ENCODE data around the gene TSPOAP1. TPM values are rescaled to one million over a fixed set of nuclear protein-coding genes. Genes with fewer than 3 reads are reported as not detected.
A peak's percentile ranks its signal among the peaks of the same experiment; 100 is the strongest.

TSPOAP1 gene
- total RNA-seq, 2 donors from 2014 or later = 6.1 to 7.9 TPM

GRCh38 chr17:58363457-58364185 lies 35.0 kb upstream of the TSPOAP1 start:
- DNase-seq (no peak), ATAC-seq (no peak)
- intact Hi-C loops (cut with DNase I, micrococcal nuclease) = no loop called here

- intact Hi-C loops (cut with DNase I, micrococcal nuclease) = no loop called here
- no peak for DNase-seq
- ATAC-seq = no peak
These were observed 33.9 kb upstream of the TSPOAP1 start for GRCh38 chr17:58362368-58363014.

- ATAC-seq (no peak), DNase-seq (no peak)
- intact Hi-C loops (cut with DNase I, micrococcal nuclease) = no loop called here
These were observed 31.9 kb upstream of the TSPOAP1 start for GRCh38 chr17:58360296-58361063.

GRCh38 chr17:58358408-58359172 lies 30.0 kb upstream of the TSPOAP1 start:
- intact Hi-C loops (cut with DNase I, micrococcal nuclease) = no loop called here
- no peak for ATAC-seq

GRCh38 chr17:58357312-58358297 lies 29.0 kb upstream of the TSPOAP1 start:
- intact Hi-C loops (cut with DNase I, micrococcal nuclease) = no loop called here
- ATAC-seq (no peak), DNase-seq (no peak)

More at GRCh38 chr17:58358408-58359172, 30.0 kb upstream of the TSPOAP1 start:
- DNase-seq = no peak

GRCh38 chr17:58356231-58356630 lies 27.6 kb upstream of the TSPOAP1 start:
- intact Hi-C loops (cut with DNase I, micrococcal nuclease) = no loop called here
- DNase-seq (no peak), ATAC-seq (no peak)

GRCh38 chr17:58354541-58355216 lies 26.1 kb upstream of the TSPOAP1 start:
- intact Hi-C loops (cut with DNase I, micrococcal nuclease) = no loop called here
- ATAC-seq (no peak), DNase-seq (no peak)

- DNase-seq (no peak), ATAC-seq (no peak)
- intact Hi-C loops (cut with DNase I, micrococcal nuclease) = no loop called here
These were observed 24.8 kb upstream of the TSPOAP1 start for GRCh38 chr17:58353389-58353825.

GRCh38 chr17:58352596-58353388 lies 24.2 kb upstream of the TSPOAP1 start:
- DNase-seq = peak; percentile 57 to 61
- peak; percentile 52 for ATAC-seq
- intact Hi-C loops (cut with DNase I, micrococcal nuclease) = no loop called here

- peak; percentile 92 to 93 for DNase-seq
- intact Hi-C loops (cut with DNase I, micrococcal nuclease) = no loop called here
These were observed 23.4 kb upstream of the TSPOAP1 start, which contains the start of gene SUPT4H1 for GRCh38 chr17:58351831-58352595. Gene SUPT4H1 (minus strand): TSS chr17:58352201. CDS start chr17:58352135, 66 bp downstream.

GRCh38 chr17:58351182-58351581 lies 22.6 kb upstream of the TSPOAP1 start:
- no peak for ATAC-seq
- no peak for DNase-seq
- intact Hi-C loops (cut with DNase I, micrococcal nuclease) = no loop called here

More at GRCh38 chr17:58351831-58352595, 23.4 kb upstream of the TSPOAP1 start, which contains the start of gene SUPT4H1:
- peak; percentile 92 for ATAC-seq

- intact Hi-C loops (cut with DNase I, micrococcal nuclease) = no loop called here
- DNase-seq (no peak), ATAC-seq (no peak)
These were observed 19.4 kb upstream of the TSPOAP1 start for GRCh38 chr17:58348038-58348437.

- intact Hi-C loops (cut with DNase I, micrococcal nuclease) = no loop called here
- no peak for ATAC-seq
These were observed 16.9 kb upstream of the TSPOAP1 start for GRCh38 chr17:58345500-58345899.

GRCh38 chr17:58344791-58345157 lies 16.2 kb upstream of the TSPOAP1 start:
- intact Hi-C loops (cut with DNase I, micrococcal nuclease) = no loop called here
- peak in 1 of 2 donors; percentile 22 for DNase-seq
- peak; percentile 50 for ATAC-seq

More at GRCh38 chr17:58345500-58345899, 16.9 kb upstream of the TSPOAP1 start:
- no peak for DNase-seq

- ATAC-seq (peak; percentile 52), DNase-seq (peak in 1 of 2 donors; percentile 53)
- intact Hi-C loops (cut with DNase I, micrococcal nuclease) = no loop called here
These were observed 15.6 kb upstream of the TSPOAP1 start for GRCh38 chr17:58344047-58344790.

All from left colon (tissue), 2 donors.